HepG2 (cell line): Measurements from ENCODE around the gene MMP27. TPM values are rescaled to one million over a fixed set of nuclear protein-coding genes. Genes with fewer than 3 reads are reported as not detected.

ENCODE experiments used
- ATAC-seq: fragments of 200-7000 bp; cut with Tn5 transposase; 3 replicates; pipeline ENCODE4 v1.9.1; 2020; ENCODE audit warnings: mild to moderate bottlenecking, moderate library complexity
- BruUV-seq: library from RNA; stranded (reverse); fragments of 400-500 nt; replicated peaks from 2 replicates; lab custom pipeline; 2021; lab: Mats Ljungman, UMichigan
- CTCF ChIA-PET: fragments of 300-600 bp; formaldehyde crosslinking; extraction: SDS; loops from one replicate; lab custom pipeline; 2021; ENCODE audit warnings: low total read pairs, inconsistent platforms, low intra/inter-chr PET ratio; lab: Yijun Ruan, JAX
- POLR2A ChIA-PET: fragments of 350-600 bp; sonication (Branson Sonifier 250); formaldehyde crosslinking; loops from one replicate; lab custom pipeline; 2020; ENCODE audit warnings: antibody characterized with exemption, inconsistent platforms; lab: Yijun Ruan, JAX
- DNase-seq: peaks from one replicate; pipeline ENCODE4 v3.0.0-alpha.2; 2015; ENCODE audit warnings: low spot score
- FAIRE-seq: peaks from 3 replicates; lab custom pipeline; 2011; peaks lifted over from hg19 to GRCh38; lab: Jason Lieb, UNC
- H2AFZ ChIP-seq: one replicate; pipeline ENCODE4 v1.6.1; 2011; ENCODE audit warnings: low read length, inconsistent platforms
- H3K27ac ChIP-seq: fragments of 300-600 bp; 3 replicates; pipeline ENCODE4 v1.8.0; 2011; ENCODE audit warnings: mixed run types, mild to moderate bottlenecking, mixed read lengths, low read length, inconsistent platforms; ENCODE audit not compliant: insufficient read depth; ENCODE audit errors: extremely low read length
- H3K27me3 ChIP-seq, 2 experiments: fragments of 200-600 bp in 1 of 2; 2 replicates in 1 of 2; 3 replicates in 1 of 2; pipeline versions ENCODE4 v1.6.0 to v1.8.0; 2011; ENCODE audit warnings: low read length in 2 of 2, mild to moderate bottlenecking in 2 of 2, moderate library complexity in 2 of 2, inconsistent platforms in 1 of 2; ENCODE audit not compliant: insufficient read depth in 2 of 2, control insufficient read depth in 1 of 2
- H3K36me3 ChIP-seq, 2 experiments: fragments of 200-600 bp in 1 of 2; replicated peaks in 1 of 2; 2 replicates in 1 of 2; 3 replicates in 1 of 2; pipeline versions ENCODE4 v1.5.1 to v1.8.0; 2011; ENCODE audit warnings: low read length in 2 of 2, inconsistent platforms in 1 of 2; ENCODE audit not compliant: insufficient read depth in 2 of 2, control insufficient read depth in 1 of 2
- H3K4me1 ChIP-seq: 2 replicates; pipeline ENCODE4 v1.5.1; 2012; ENCODE audit warnings: low read length, inconsistent platforms; ENCODE audit not compliant: insufficient read depth
- H3K4me2 ChIP-seq: 2 replicates; pipeline ENCODE4 v1.6.0; 2011; ENCODE audit warnings: low read depth, low read length, inconsistent platforms
- H3K4me3 ChIP-seq, 3 experiments: fragments of 200-600 bp in 1 of 3; sonication (generic), shearing (Covaris generic) in 1 of 3; replicated peaks in 1 of 3; 2 replicates each; pipeline ENCODE4 v1.5.1; 2011 to 2016; ENCODE audit warnings: low read length in 3 of 3, inconsistent platforms in 2 of 3, low read depth in 2 of 3, mild to moderate bottlenecking in 2 of 3, control low read depth in 1 of 3, mixed read lengths in 1 of 3; ENCODE audit not compliant: insufficient read depth in 1 of 3
- H3K79me2 ChIP-seq: one replicate; pipeline ENCODE4 v1.6.1; 2011; ENCODE audit warnings: low read length, inconsistent platforms; ENCODE audit not compliant: insufficient read depth
- H3K9ac ChIP-seq: 2 replicates; pipeline ENCODE4 v1.6.0; 2011; ENCODE audit warnings: mild to moderate bottlenecking, low read depth, low read length, inconsistent platforms; ENCODE audit not compliant: insufficient read depth
- H3K9me3 ChIP-seq: 2 replicates; pipeline ENCODE4 v1.5.1; 2012; ENCODE audit warnings: mild to moderate bottlenecking, low read length
- H4K20me1 ChIP-seq: 2 replicates; pipeline ENCODE4 v1.6.0; 2011; ENCODE audit warnings: inconsistent platforms, mild to moderate bottlenecking, low read length, moderate library complexity; ENCODE audit not compliant: insufficient read depth
- CCDC6 ChIP-seq: sonication (generic); formaldehyde crosslinking; IDR thresholded peaks from 2 replicates; pipeline ENCODE4 v1.8.1; 2022; ENCODE audit warnings: mild to moderate bottlenecking, missing genetic modification reagents, moderate library complexity
- CTCF ChIP-seq: sonication (generic); formaldehyde crosslinking; IDR thresholded peaks from 2 replicates; pipeline ENCODE4 v1.5.0; 2020; ENCODE audit warnings: mild to moderate bottlenecking, missing genetic modification reagents, moderate library complexity
- HDAC1 ChIP-seq: sonication (generic); formaldehyde crosslinking; IDR thresholded peaks from 2 replicates; pipeline ENCODE4 v1.5.1; 2020; ENCODE audit warnings: mild to moderate bottlenecking, missing genetic modification reagents
- KDM5A ChIP-seq: fragments of 200-600 bp; sonication (generic); IDR thresholded peaks from 2 replicates; pipeline ENCODE4 v1.7.0; 2018; ENCODE audit warnings: antibody characterized with exemption, mild to moderate bottlenecking, low read length, borderline replicate concordance
- MTA3 ChIP-seq: sonication (generic); formaldehyde crosslinking; IDR thresholded peaks from 2 replicates; pipeline ENCODE4 v1.4.0; 2020; ENCODE audit warnings: missing genetic modification reagents
- NFIC ChIP-seq: IDR thresholded peaks from 2 replicates; pipeline ENCODE4 v1.6.1; 2012; ENCODE audit warnings: mild to moderate bottlenecking, low read length, inconsistent platforms
- PBX2 ChIP-seq: IDR thresholded peaks from 2 replicates; pipeline ENCODE4 v1.6.1; 2016; ENCODE audit warnings: control low read depth
- PTBP1 ChIP-seq: fragments of 200-400 bp; formaldehyde crosslinking; IDR thresholded peaks from 2 replicates; pipeline ENCODE4 v1.6.1; 2018; ENCODE audit warnings: low read length, low read depth; ENCODE audit not compliant: poor library complexity, severe bottlenecking
- RAD21 ChIP-seq: fragments of 450-650 bp; formaldehyde crosslinking; IDR thresholded peaks from 2 replicates; pipeline ENCODE4 v1.5.0; 2020; ENCODE audit warnings: mild to moderate bottlenecking
- SMC3 ChIP-seq: IDR thresholded peaks from 2 replicates; pipeline ENCODE4 v1.6.1; 2011; ENCODE audit warnings: low read length, improper control_type of control experiment
- SP1 ChIP-seq, 2 experiments: fragments of 450-650 bp in 1 of 2; sonication (generic) in 1 of 2; formaldehyde crosslinking in 1 of 2; IDR thresholded peaks; 2 replicates each; pipeline versions ENCODE4 v1.4.0 to v1.6.1; 2016 to 2020; ENCODE audit warnings: missing genetic modification reagents in 1 of 2
- STAG1 ChIP-seq: sonication (generic); formaldehyde crosslinking; IDR thresholded peaks from 2 replicates; pipeline ENCODE4 v1.4.0; 2020; ENCODE audit warnings: missing genetic modification reagents
- THAP8 ChIP-seq: sonication (generic); formaldehyde crosslinking; IDR thresholded peaks from 2 replicates; pipeline ENCODE4 v1.5.1; 2020; ENCODE audit warnings: missing genetic modification reagents, mild to moderate bottlenecking, borderline replicate concordance
- XRCC5 ChIP-seq: fragments of 200-400 bp; formaldehyde crosslinking; optimal IDR thresholded peaks from 2 replicates; pipeline ENCODE3; 2017; ENCODE audit warnings: mild to moderate bottlenecking, low read length
- ZNF138 ChIP-seq: sonication (generic); formaldehyde crosslinking; IDR thresholded peaks from 2 replicates; pipeline ENCODE4 v1.5.0; 2020; ENCODE audit warnings: mild to moderate bottlenecking, low read depth, missing genetic modification reagents
- ZNF34 ChIP-seq: sonication (generic); formaldehyde crosslinking; IDR thresholded peaks from 2 replicates; pipeline ENCODE4 v1.4.0; 2020; ENCODE audit warnings: mild to moderate bottlenecking, missing genetic modification reagents, borderline replicate concordance
- ZNF513 ChIP-seq: sonication (generic); formaldehyde crosslinking; conservative IDR thresholded peaks from 2 replicates; pipeline ENCODE4 v1.5.0; 2020; ENCODE audit warnings: missing genetic modification reagents
- ZNF644 ChIP-seq: IDR thresholded peaks from 2 replicates; pipeline ENCODE4 v1.6.1; 2016; ENCODE audit warnings: low read depth
- ZNF720 ChIP-seq: sonication (generic); formaldehyde crosslinking; IDR thresholded peaks from 2 replicates; pipeline ENCODE4 v1.4.0; 2020; ENCODE audit warnings: missing genetic modification reagents
- ZNF747 ChIP-seq: sonication (generic); formaldehyde crosslinking; IDR thresholded peaks from 2 replicates; pipeline ENCODE4 v1.8.1; 2023; ENCODE audit warnings: missing genetic modification reagents, mild to moderate bottlenecking, borderline replicate concordance
- ZNF749 ChIP-seq: sonication (generic); formaldehyde crosslinking; IDR thresholded peaks from 2 replicates; pipeline ENCODE4 v1.8.0; 2022; ENCODE audit warnings: mild to moderate bottlenecking, missing genetic modification reagents, moderate library complexity, borderline replicate concordance
- WGBS: methylation state at CpG from one replicate; pipeline ENCODE4 v1.1.6; 2017; ENCODE audit warnings: low lambda C conversion rate; 5-methylcytosine and 5-hydroxymethylcytosine counted together
- in situ Hi-C: cut with HindIII; loops from 2 replicates; pipeline ENCODE4 v1.10.0; 2017; ENCODE audit warnings: low pct_unique_long_range_greater_than_20kb; ENCODE audit not compliant: extremely low pct_ligation_motif_present
- intact Hi-C: fragments of 100-400 bp; cut with micrococcal nuclease; formaldehyde crosslinking; loops from one replicate; pipeline ENCODE4 v1.10.0; 2022; ENCODE audit not compliant: unreplicated experiment
- polyA plus RNA-seq, 8 experiments: library from polyadenylated mRNA; depleted of rRNA in 3 of 8; stranded (reverse) in 7 of 8; unstranded in 1 of 8; fragments of >200 nt; fragmentation: Illumina TruSeq in 4 of 8; extraction: Trizol in 4 of 8; gene quantifications; 2 replicates each; pipeline versions ENCODE4 v1.2.1 to v1.2.3, GENCODE V29; 2011 to 2016; ENCODE audit warnings: low read depth in 4 of 8, missing spikeins in 1 of 8, mixed read lengths in 1 of 8; ENCODE audit not compliant: insufficient read depth in 1 of 8
- total RNA-seq, 5 experiments: library from RNA; depleted of rRNA; stranded (reverse); fragments of >200 nt; fragmentation: Illumina TruSeq; extraction: Trizol; gene quantifications; 2 replicates each; pipeline ENCODE4 v1.2.3, GENCODE V29; 2016; ENCODE audit warnings: low read depth in 1 of 5

Gene MMP27
- total and polyA plus RNA-seq, 2 of the 13 experiments (the other 11 are each of a cell fraction or from before 2014, with no cell fraction given), result not detected

- DNase-seq (peak; percentile 60), ATAC-seq (peak; percentile 99), FAIRE-seq (peak; percentile 68)
- WGBS, result 2% methylated on average over 6 of the region's 8 CpGs
- CTCF ChIA-PET, result interaction anchor here (1.2 kb wide), 1 partner anchor 208 kb away, joined by 6 read pairs; no protein-coding TSS in a partner anchor
- Histone ChIP-seq H3K4me2 (no peak overlapping the region), H4K20me1 (no peaks in the 10 kb centered on the region), H3K27me3 (no peaks in the 10 kb centered on the region), H2AFZ (no peak overlapping the region), H3K27ac (no peak overlapping the region), H3K9ac (no peak overlapping the region), H3K79me2 (no peaks in the 10 kb centered on the region), H3K4me3 (no peak overlapping the region), H3K9me3 (no peaks in the 10 kb centered on the region), H3K4me1 (no peaks in the 10 kb centered on the region), H3K36me3 (no peaks in the 10 kb centered on the region)
- in situ Hi-C loops (loop anchor here (25.0 kb wide), 1 partner anchor 204 kb away; no protein-coding TSS in a partner anchor), intact Hi-C loops (loop anchor here (10.0 kb wide), 1 partner anchor 321 kb away; no protein-coding TSS in a partner anchor)
- no TSS peak for BruUV-seq
- no peak for TF ChIP-seq THAP8 (CRISPR knock-in tag)
- no peak for TF ChIP-seq ZNF34 (CRISPR knock-in tag)
- TF ChIP-seq XRCC5, result peak; percentile 24
- no peak for TF ChIP-seq ZNF747 (CRISPR knock-in tag)
- TF ChIP-seq CCDC6, result no peak
- no peak for TF ChIP-seq KDM5A
- TF ChIP-seq NFIC, result no peak
- TF ChIP-seq RAD21 (CRISPR knock-in tag), result peak; percentile 40; the same call in 1 of the 2 replicates
- TF ChIP-seq MTA3 (CRISPR knock-in tag), result no peak
- TF ChIP-seq ZNF749 (CRISPR knock-in tag), result no peak
- peak; percentile 81 for TF ChIP-seq CTCF
- no peak for TF ChIP-seq ZNF513
- TF ChIP-seq SMC3, result peak; percentile 71
- TF ChIP-seq HDAC1 (CRISPR knock-in tag), result no peak
- TF ChIP-seq ZNF720 (CRISPR knock-in tag), result no peak
- peak; percentile 68 for TF ChIP-seq PBX2
- peak; percentile 74 for TF ChIP-seq STAG1 (CRISPR knock-in tag)
- no peak for TF ChIP-seq PTBP1
- no peak for TF ChIP-seq SP1 (IDR thresholded peaks at IDR 0.05)
- TF ChIP-seq SP1 (CRISPR knock-in tag; IDR thresholded peaks at IDR 0.05), result no peak
- no peak for TF ChIP-seq ZNF138
- TF ChIP-seq ZNF644, result 0 out of 2 replicates have a peak, but pooled peaks have one; percentile 18
- POLR2A ChIA-PET, result no interaction called here
Observed at GRCh38 chr11:102733232-102733875, 27.8 kb upstream of the MMP27 start.
